Cerebellar nuclear complex (tissue), 1 donor: ENCODE results near the gene RFPL1.
A peak's percentile ranks its signal among the peaks of the same experiment; 100 is the strongest.
"Not testable (repeated sequence)": the region's sequence is repeated elsewhere in the genome, so short reads cannot be mapped to it uniquely, and the experiment has no call there.

Experiments
- DNase-seq, 2 experiments: peaks; one replicate each; lab custom pipeline; 2025; lab: John Stamatoyannopoulos, UW

Gene RFPL1

GRCh38 chr22:29438283-29438682, at the start of gene RFPL1:
RFPL1 (plus strand) TSS chr22:29438583.
- DNase-seq = not testable (repeated sequence)

GRCh38 chr22:29388759-29389090, 49.7 kb upstream of the RFPL1 start:
- DNase-seq = no peak

GRCh38 chr22:29390270-29390669, 48.1 kb upstream of the RFPL1 start:
- no peak for DNase-seq

- DNase-seq = no peak
These were observed 46.8 kb upstream of the RFPL1 start for GRCh38 chr22:29391546-29391945.

GRCh38 chr22:29393019-29393608, 45.3 kb upstream of the RFPL1 start:
- DNase-seq = no peak

- peak in 1 of 2 experiments; percentile 65 for DNase-seq
These were observed 43.3 kb upstream of the RFPL1 start for GRCh38 chr22:29394931-29395581.

- DNase-seq = no peak
These were observed 42.3 kb upstream of the RFPL1 start for GRCh38 chr22:29396126-29396525.

- DNase-seq = no peak
These were observed 40.6 kb upstream of the RFPL1 start for GRCh38 chr22:29397791-29398190.

GRCh38 chr22:29400576-29400975, 37.8 kb upstream of the RFPL1 start:
- DNase-seq = no peak

GRCh38 chr22:29401538-29401937, 36.8 kb upstream of the RFPL1 start:
- DNase-seq = not testable (repeated sequence)

GRCh38 chr22:29408940-29409339, 29.4 kb upstream of the RFPL1 start:
- DNase-seq = no peak

GRCh38 chr22:29411569-29412211, 26.7 kb upstream of the RFPL1 start:
- DNase-seq = not testable (repeated sequence)

GRCh38 chr22:29412772-29413171, 25.6 kb upstream of the RFPL1 start:
- not testable (repeated sequence) for DNase-seq

GRCh38 chr22:29414951-29415591, 23.3 kb upstream of the RFPL1 start:
- DNase-seq = not testable (repeated sequence)

GRCh38 chr22:29418704-29419103, 19.7 kb upstream of the RFPL1 start:
- not testable (repeated sequence) for DNase-seq

GRCh38 chr22:29426476-29426875, 11.9 kb upstream of the RFPL1 start:
- no peak for DNase-seq

GRCh38 chr22:29427176-29427760, 11.1 kb upstream of the RFPL1 start:
- peak in 1 of 2 experiments; percentile 8 for DNase-seq

GRCh38 chr22:29431986-29432385, 6.4 kb upstream of the RFPL1 start:
- no peak for DNase-seq

GRCh38 chr22:29433856-29434255, 4.5 kb upstream of the RFPL1 start:
- DNase-seq = no peak

GRCh38 chr22:29434288-29434687, 4.1 kb upstream of the RFPL1 start:
- DNase-seq = no peak

GRCh38 chr22:29435236-29436136, 2.9 kb upstream of the RFPL1 start:
- no peak for DNase-seq
